ENCODE measurements around the gene SPTB. TPM values are rescaled to one million over a fixed set of nuclear protein-coding genes. Genes with fewer than 3 reads are reported as not detected.

The SPTB gene
- total RNA-seq, 2 donors from 2014 or later = 5.6 to 9.9 TPM

DNA sequence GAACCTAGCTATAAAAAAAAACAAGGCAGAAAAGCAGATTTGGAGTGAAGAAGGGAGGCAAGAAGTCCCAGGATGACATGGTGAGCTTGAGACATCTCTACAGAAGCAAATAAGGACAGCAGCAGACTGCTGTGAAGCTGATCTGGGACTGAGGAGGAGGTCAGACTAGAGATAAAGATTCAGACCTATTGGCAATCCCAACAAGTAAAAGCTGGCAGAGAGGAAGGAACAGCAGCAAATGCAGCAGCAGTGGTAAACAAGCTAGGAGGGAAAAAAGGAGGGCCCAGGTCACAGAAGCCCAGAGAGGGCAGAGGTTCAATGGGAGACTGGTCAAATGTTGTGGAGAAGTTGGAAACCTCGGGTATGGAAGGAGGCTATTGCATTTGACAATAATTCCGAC, 11.3 kb downstream of the SPTB start:
- Histone ChIP-seq H3K27ac (no peak overlapping the region), H3K4me3 (no peak overlapping the region), H3K4me1 (ENCODE audit: control insufficient read depth in 1 of 2, low read depth in 2 of 2) (no peaks in the 10 kb centered on the region), H3K27me3 (replicated peaks; ENCODE audit: insufficient read depth) (no peaks in the 10 kb centered on the region), H3K36me3 (no peaks in the 10 kb centered on the region), H3K9me3 (no peaks in the 10 kb centered on the region)
- TF ChIP-seq, protein P1, sequence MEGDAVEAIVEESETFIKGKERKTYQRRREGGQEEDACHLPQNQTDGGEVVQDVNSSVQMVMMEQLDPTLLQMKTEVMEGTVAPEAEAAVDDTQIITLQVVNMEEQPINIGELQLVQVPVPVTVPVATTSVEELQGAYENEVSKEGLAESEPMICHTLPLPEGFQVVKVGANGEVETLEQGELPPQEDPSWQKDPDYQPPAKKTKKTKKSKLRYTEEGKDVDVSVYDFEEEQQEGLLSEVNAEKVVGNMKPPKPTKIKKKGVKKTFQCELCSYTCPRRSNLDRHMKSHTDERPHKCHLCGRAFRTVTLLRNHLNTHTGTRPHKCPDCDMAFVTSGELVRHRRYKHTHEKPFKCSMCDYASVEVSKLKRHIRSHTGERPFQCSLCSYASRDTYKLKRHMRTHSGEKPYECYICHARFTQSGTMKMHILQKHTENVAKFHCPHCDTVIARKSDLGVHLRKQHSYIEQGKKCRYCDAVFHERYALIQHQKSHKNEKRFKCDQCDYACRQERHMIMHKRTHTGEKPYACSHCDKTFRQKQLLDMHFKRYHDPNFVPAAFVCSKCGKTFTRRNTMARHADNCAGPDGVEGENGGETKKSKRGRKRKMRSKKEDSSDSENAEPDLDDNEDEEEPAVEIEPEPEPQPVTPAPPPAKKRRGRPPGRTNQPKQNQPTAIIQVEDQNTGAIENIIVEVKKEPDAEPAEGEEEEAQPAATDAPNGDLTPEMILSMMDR (IDR thresholded peaks at IDR 0.05) = no peak
- no peak for DNase-seq (ENCODE audit: low spot score)
- ATAC-seq (ENCODE audit: insufficient number of reproducible peaks, low FRiP score, low read depth) = no peak

DNA sequence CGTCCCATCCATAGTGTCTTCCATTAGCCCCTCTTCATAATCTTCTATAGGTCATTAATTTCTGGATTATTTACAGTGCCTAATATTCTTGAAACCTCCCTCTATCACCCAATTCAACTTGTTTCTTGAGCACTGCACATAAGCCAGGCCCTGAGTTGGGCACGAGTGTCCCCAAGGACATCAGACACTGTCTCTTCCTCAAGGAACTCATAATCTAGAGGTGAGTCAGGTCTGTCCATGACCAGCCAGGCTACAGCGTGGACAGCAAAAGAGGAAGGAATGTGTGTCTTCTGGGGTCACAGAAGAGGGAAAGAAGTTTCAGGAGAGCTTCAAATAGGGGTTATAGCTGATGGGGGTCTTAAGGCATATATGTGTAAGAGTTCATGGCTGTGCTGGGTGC, 12.5 kb downstream of the SPTB start:
- Histone ChIP-seq H3K27ac (no peak overlapping the region), H3K9me3 (no peaks in the 10 kb centered on the region), H3K36me3 (no peaks in the 10 kb centered on the region), H3K4me3 (no peak overlapping the region), H3K4me1 (ENCODE audit: control insufficient read depth in 1 of 2, low read depth in 2 of 2) (no peaks in the 10 kb centered on the region), H3K27me3 (replicated peaks; ENCODE audit: insufficient read depth) (no peaks in the 10 kb centered on the region)
- TF ChIP-seq, protein P1 (IDR thresholded peaks at IDR 0.05) = no peak
- no peak for DNase-seq (ENCODE audit: low spot score)
- ATAC-seq (ENCODE audit: insufficient number of reproducible peaks, low FRiP score, low read depth) = no peak

DNA sequence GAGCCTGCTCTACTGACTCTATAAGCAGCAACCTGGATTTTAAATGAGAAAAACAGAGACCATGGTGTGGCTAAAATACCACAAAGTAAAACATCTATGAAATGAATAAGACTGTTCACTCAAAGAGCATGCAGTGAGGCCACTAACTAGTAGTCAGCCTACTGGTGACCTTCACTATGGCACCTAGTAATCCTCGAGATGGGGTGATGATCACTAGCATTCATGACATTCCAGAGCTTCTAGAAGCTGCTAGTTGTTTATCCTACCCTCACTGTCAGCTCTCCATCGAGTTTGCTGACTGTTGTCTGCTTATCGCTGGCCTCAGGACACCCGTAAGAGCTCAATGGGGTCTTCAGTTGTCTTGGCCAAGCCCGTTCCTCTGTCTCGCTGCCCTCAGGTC, 13.7 kb downstream of the SPTB start:
- H3K4me3 ChIP-seq = no peak overlapping the region
- ATAC-seq (ENCODE audit: insufficient number of reproducible peaks, low FRiP score, low read depth) = no peak
- no peak overlapping the region for H3K27ac ChIP-seq
- no peaks in the 10 kb centered on the region for H3K27me3 ChIP-seq (replicated peaks; ENCODE audit: insufficient read depth)
- no peaks in the 10 kb centered on the region for H3K9me3 ChIP-seq
- no peaks in the 10 kb centered on the region for H3K4me1 ChIP-seq (ENCODE audit: control insufficient read depth in 1 of 2, low read depth in 2 of 2)
- no peaks in the 10 kb centered on the region for H3K36me3 ChIP-seq
- no peak for DNase-seq (ENCODE audit: low spot score)
- TF ChIP-seq, protein P1 (IDR thresholded peaks at IDR 0.05) = no peak

GRCh38 chr14:64865109-64865508, 14.6 kb downstream of the SPTB start:
- TF ChIP-seq, protein P1 (IDR thresholded peaks at IDR 0.05) = no peak
- no peak for ATAC-seq (ENCODE audit: insufficient number of reproducible peaks, low FRiP score, low read depth)
- H3K9me3 ChIP-seq = no peaks in the 10 kb centered on the region
- H3K4me1 ChIP-seq (ENCODE audit: control insufficient read depth in 1 of 2, low read depth in 2 of 2) = no peaks in the 10 kb centered on the region
- H3K36me3 ChIP-seq = no peaks in the 10 kb centered on the region
- H3K27me3 ChIP-seq (replicated peaks; ENCODE audit: insufficient read depth) = no peaks in the 10 kb centered on the region
- no peak overlapping the region for H3K4me3 ChIP-seq
- no peak for DNase-seq (ENCODE audit: low spot score)
- H3K27ac ChIP-seq = no peak overlapping the region

DNA sequence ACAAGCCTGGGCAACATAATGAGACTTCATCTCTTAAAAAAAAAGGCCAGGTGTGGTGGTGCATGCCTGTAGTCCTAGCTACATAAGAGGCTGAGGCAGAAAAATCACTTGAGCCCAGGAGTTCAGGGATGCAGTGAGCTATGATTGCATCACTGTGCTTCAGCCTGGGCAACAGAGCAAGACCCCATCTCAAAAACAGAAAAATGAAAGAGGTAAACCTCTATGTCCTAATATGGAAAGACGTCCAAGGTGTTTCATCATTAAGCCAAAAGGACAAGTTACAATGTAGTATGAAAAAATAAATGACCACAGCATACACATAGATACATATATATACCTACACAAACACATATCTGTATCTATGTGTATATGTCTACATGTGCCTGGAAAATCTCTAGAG, 15.4 kb downstream of the SPTB start:
- ATAC-seq (ENCODE audit: insufficient number of reproducible peaks, low FRiP score, low read depth) = no peak
- H3K27ac ChIP-seq = no peak overlapping the region
- no peaks in the 10 kb centered on the region for H3K27me3 ChIP-seq (replicated peaks; ENCODE audit: insufficient read depth)
- no peaks in the 10 kb centered on the region for H3K4me1 ChIP-seq (ENCODE audit: control insufficient read depth in 1 of 2, low read depth in 2 of 2)
- H3K9me3 ChIP-seq = no peaks in the 10 kb centered on the region
- DNase-seq (ENCODE audit: low spot score) = no peak
- TF ChIP-seq, protein P1 (IDR thresholded peaks at IDR 0.05) = no peak
- H3K36me3 ChIP-seq = no peaks in the 10 kb centered on the region
- no peak overlapping the region for H3K4me3 ChIP-seq

Data from thoracic aorta (tissue), 2 donors.